Measurements from ENCODE around the gene BIN1. TPM values are rescaled to one million over a fixed set of nuclear protein-coding genes. Genes with fewer than 3 reads are reported as not detected.
A peak's percentile ranks its signal among the peaks of the same experiment; 100 is the strongest.

BIN1 gene
- total and polyA plus RNA-seq, 2 donors (not counting 1 experiment from before 2014, with no cell fraction given) = 90.6 to 92.3 TPM

GRCh38 chr2:127081826-127082633 is 24.9 kb downstream of the BIN1 start:
- no peaks in the 10 kb centered on the region for H3K9me3 Mint-ChIP-seq (ENCODE audit: insufficient read depth)

More at GRCh38 chr2:127081826-127082633, 24.9 kb downstream of the BIN1 start:
- 17% methylated on average over 27 of the region's 28 CpGs for WGBS (ENCODE audit: insufficient coverage)
- H3K79me2 ChIP-seq (ENCODE audit: control insufficient read depth, insufficient read depth, low read length) = peaks cover 68% of the 10 kb centered on the region
- peak overlapping the region; percentile 92 for H3K4me3 Mint-ChIP-seq
- H3K27ac ChIP-seq (ENCODE audit: low read length in 2 of 2) = peak overlapping the region; percentile 96 to 98
- ATAC-seq (ENCODE audit: low read depth) (peak; percentile 65), DNase-seq (peak; percentile 84)
- no peaks in the 10 kb centered on the region for H3K27me3 Mint-ChIP-seq
- H3K4me3 ChIP-seq (ENCODE audit: control extremely low read depth in 1 of 5, extremely low read depth in 1 of 5, insufficient read depth in 1 of 5, low read depth in 2 of 5, low read length in 4 of 5) = peak overlapping the region in 4 of 5 experiments; percentile 65 to 88 (median 82)
- POLR2A ChIA-PET = interaction anchor here (1.0 to 1.8 kb wide), 4 partner anchors 8 to 25 kb away, joined by 5 to 8 read pairs (median 6); partner anchors contain the start of gene BIN1
- peaks cover 0 to 5% of the 10 kb centered on the region in 2 experiments for H3K36me3 ChIP-seq (replicated peaks in 1 of 2; ENCODE audit: control extremely low read depth in 1 of 2, control insufficient read depth in 1 of 2, extremely low read depth in 1 of 2, insufficient read depth in 2 of 2, low read length in 1 of 2)
- peaks cover 78 to 95% of the 10 kb centered on the region in 2 donors for H3K4me1 ChIP-seq (ENCODE audit: control insufficient read depth in 2 of 2, insufficient read depth in 2 of 2, low read length in 2 of 2)
- H3K27me3 ChIP-seq (replicated peaks in 1 of 4; ENCODE audit: control extremely low read depth in 1 of 4, control insufficient read depth in 3 of 4, insufficient read depth in 4 of 4, low read length in 3 of 4) = no peaks in the 10 kb centered on the region
- intact Hi-C loops (cut with micrococcal nuclease) = loop anchor here (1.0 to 10.0 kb wide), 7 partner anchors 14 to 943 kb away; partner anchors contain the start of genes BIN1, ERCC3, MAP3K2 and SAP130
- peak overlapping the region; percentile 66 for H2AFZ ChIP-seq (ENCODE audit: insufficient read depth, low read depth, low read length, poor library complexity, severe bottlenecking)
- H3K4me2 ChIP-seq (replicated peaks; ENCODE audit: low read depth, low read length, poor library complexity, severe bottlenecking) = peak overlapping the region; percentile 90
- H3K4me1 Mint-ChIP-seq = peaks cover 94% of the 10 kb centered on the region
- H3K27ac Mint-ChIP-seq = peak overlapping the region; percentile 99
- TF ChIP-seq CTCF (IDR thresholded peaks at IDR 0.05) (no peak), EZH2 (IDR thresholded peaks at IDR 0.05; ENCODE audit: borderline replicate concordance, insufficient read depth, low read depth, low read length, poor library complexity, severe bottlenecking) (no peak)
- H3K9ac ChIP-seq (ENCODE audit: low read length) = peak overlapping the region; percentile 77
- no peaks in the 10 kb centered on the region for H3K9me3 ChIP-seq (ENCODE audit: control extremely low read depth in 1 of 3, control insufficient read depth in 2 of 3, insufficient read depth in 1 of 3, low read length in 2 of 3)
- CTCF ChIA-PET = interaction anchor here (0.7 to 5.5 kb wide), 5 partner anchors 13 to 509 kb away, joined by 3 to 42 read pairs (median 6); partner anchors contain the start of gene BIN1
- H4K20me1 ChIP-seq (ENCODE audit: control insufficient read depth, insufficient read depth, low read length, poor library complexity, severe bottlenecking) = peaks cover 30% of the 10 kb centered on the region
